Measurements from ENCODE around the gene SKIDA1. TPM values are rescaled to one million over a fixed set of nuclear protein-coding genes. Genes with fewer than 3 reads are reported as not detected.
A peak's percentile ranks its signal among the peaks of the same experiment; 100 is the strongest.

SKIDA1 gene
- total and polyA plus RNA-seq, 2 experiments from 2014 or later, result 1.5 to 3.5 TPM

- TF ChIP-seq POLR2AphosphoS5 (IDR thresholded peaks at IDR 0.05; ENCODE audit: low read depth), result 0 out of 2 replicates have a peak, but pooled peaks have one; percentile 15
- no peak for TF ChIP-seq REST (IDR thresholded peaks at IDR 0.05; ENCODE audit: unreplicated experiment)
- Histone ChIP-seq H3K9me2 (ENCODE audit: insufficient read depth) (no peaks in the 10 kb centered on the region), H3K27ac (ENCODE audit: low read depth) (no peak overlapping the region), H3K4me1 (ENCODE audit: insufficient read depth) (peaks cover 75% of the 10 kb centered on the region), H3K4me3 (peak overlapping the region; percentile 64), H3K27me3 (ENCODE audit: insufficient read depth) (peaks cover 64% of the 10 kb centered on the region), H3K36me3 (ENCODE audit: insufficient read depth) (no peaks in the 10 kb centered on the region), H4K20me1 (replicated peaks; ENCODE audit: insufficient read depth) (no peaks in the 10 kb centered on the region), H2AFZ (no peak overlapping the region), H3K79me2 (replicated peaks; ENCODE audit: insufficient read depth) (no peaks in the 10 kb centered on the region), H3K4me2 (peak overlapping the region; percentile 85), H3F3A (replicated peaks; ENCODE audit: low read depth) (peaks cover 5% of the 10 kb centered on the region; the same call in 1 of the 2 replicates)
- Mint-ChIP-seq H3K36me3 (ENCODE audit: low read depth) (no peaks in the 10 kb centered on the region), H3K27me3 (ENCODE audit: insufficient read depth, low read depth, poor library complexity) (peaks cover 31% of the 10 kb centered on the region), H3K27ac (no peak overlapping the region), H3K4me1 (peaks cover 77% of the 10 kb centered on the region), H3K4me3 (peak overlapping the region; percentile 78), H3K9me3 (no peaks in the 10 kb centered on the region)
- ATAC-seq (peak; percentile 4), DNase-seq (ENCODE audit: low spot score) (no peak)
Observed at GRCh38 chr10:21507150-21507549, 18.3 kb downstream of the SKIDA1 start.

GRCh38 chr10:21506351-21506750, 19.1 kb downstream of the SKIDA1 start:
- no peak overlapping the region for H2AFZ ChIP-seq
- no peaks in the 10 kb centered on the region for H3K36me3 ChIP-seq (ENCODE audit: insufficient read depth)
- H3K9me3 Mint-ChIP-seq, result no peaks in the 10 kb centered on the region
- DNase-seq (ENCODE audit: low spot score) (no peak), ATAC-seq (no peak)
- H3K4me1 Mint-ChIP-seq, result peaks cover 78% of the 10 kb centered on the region
- H3K9me2 ChIP-seq (ENCODE audit: insufficient read depth), result no peaks in the 10 kb centered on the region
- no peaks in the 10 kb centered on the region for H4K20me1 ChIP-seq (replicated peaks; ENCODE audit: insufficient read depth)
- H3K4me3 Mint-ChIP-seq, result peak overlapping the region; percentile 78
- H3K36me3 Mint-ChIP-seq (ENCODE audit: low read depth), result no peaks in the 10 kb centered on the region
- H3K4me3 ChIP-seq, result peak overlapping the region; percentile 64
- H3K79me2 ChIP-seq (replicated peaks; ENCODE audit: insufficient read depth), result no peaks in the 10 kb centered on the region
- no peak overlapping the region for H3K27ac ChIP-seq (ENCODE audit: low read depth)
- peaks cover 72% of the 10 kb centered on the region for H3K27me3 ChIP-seq (ENCODE audit: insufficient read depth)
- H3K4me2 ChIP-seq, result peak overlapping the region; percentile 85
- peaks cover 75% of the 10 kb centered on the region for H3K4me1 ChIP-seq (ENCODE audit: insufficient read depth)
- H3K27ac Mint-ChIP-seq, result no peak overlapping the region
- peaks cover 32% of the 10 kb centered on the region for H3K27me3 Mint-ChIP-seq (ENCODE audit: insufficient read depth, low read depth, poor library complexity)
- H3F3A ChIP-seq (replicated peaks; ENCODE audit: low read depth), result peaks cover 10% of the 10 kb centered on the region; the same call in 1 of the 2 replicates
- TF ChIP-seq CREB1 (CRISPR knock-in tag; IDR thresholded peaks at IDR 0.05; ENCODE audit: low read depth) (no peak), EZH2 (IDR thresholded peaks at IDR 0.05; ENCODE audit: low read depth, unreplicated experiment) (no peak), ZNF331 (CRISPR knock-in tag; IDR thresholded peaks at IDR 0.05; ENCODE audit: low read depth) (no peak), NANOG (IDR thresholded peaks at IDR 0.05; ENCODE audit: borderline replicate concordance) (no peak), ETS1 (IDR thresholded peaks at IDR 0.05) (no peak), REST (IDR thresholded peaks at IDR 0.05; ENCODE audit: unreplicated experiment) (no peak), EZH2phosphoT487 (IDR thresholded peaks at IDR 0.05; ENCODE audit: unreplicated experiment) (no peak), ZNF114 (CRISPR knock-in tag; IDR thresholded peaks at IDR 0.05) (no peak), CTCF (conservative IDR thresholded peaks at IDR 0.05; ENCODE audit: low read depth in 2 of 2) (no peak)
